ENCODE measurements around the gene ZFP91. TPM values are rescaled to one million over a fixed set of nuclear protein-coding genes. Genes with fewer than 3 reads are reported as not detected.

The ZFP91 gene
- 44.0 to 48.1 TPM (median 46.0 TPM) in 3 replicates for total RNA-seq
- long read RNA-seq, full-length matches to known transcripts = 19 of 28 reads
- long read RNA-seq, partial matches to known transcripts = 3 of 28 reads
- long read RNA-seq, other reads (novel, unspliced or antisense) = 6 of 28 reads

DNA sequence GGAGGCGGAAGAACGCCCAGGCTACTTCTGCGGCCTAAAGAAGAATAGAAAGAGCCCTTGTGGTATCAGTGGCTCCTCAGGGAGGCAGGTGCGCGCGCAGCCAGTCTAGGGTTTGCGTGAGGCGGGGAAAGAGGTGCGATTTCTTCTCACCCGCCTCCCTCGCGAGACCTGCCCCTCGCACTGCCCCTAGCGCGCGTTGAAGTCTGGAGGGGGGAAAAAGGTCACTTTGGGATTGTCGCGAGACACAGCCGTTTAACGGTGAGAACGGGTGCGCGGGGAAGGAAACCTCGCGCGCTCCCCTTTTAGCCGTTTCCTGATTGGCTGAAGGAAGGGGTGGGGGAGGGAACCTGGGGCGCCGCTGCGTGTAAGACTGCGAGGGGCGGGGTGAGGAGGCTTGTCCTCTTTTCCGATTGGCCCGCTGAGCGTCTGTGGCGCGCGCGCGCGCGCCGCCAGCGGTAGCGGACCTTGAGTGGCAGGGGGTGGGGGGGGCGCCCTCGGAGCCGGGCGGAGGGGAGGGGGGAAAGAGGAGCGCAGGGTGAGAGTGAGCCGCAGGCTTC, at the start of gene ZFP91:
Gene ZFP91 (plus strand): TSS at position 429 of the 557 bp plus-strand sequence. CDS start 219 bp downstream, outside the sequence.
- peak; percentile 96 for DNase-seq (ENCODE audit: low spot score)
- no peaks in the 10 kb centered on the region for H3K27me3 Mint-ChIP-seq (ENCODE audit: low read depth)
- H3K4me1 Mint-ChIP-seq (ENCODE audit: low read depth) = peaks cover 64% of the 10 kb centered on the region
- no peaks in the 10 kb centered on the region for H3K9me3 Mint-ChIP-seq (ENCODE audit: low read depth)
- H3K36me3 Mint-ChIP-seq (ENCODE audit: low read depth) = no peaks in the 10 kb centered on the region
- TF ChIP-seq, protein P1, sequence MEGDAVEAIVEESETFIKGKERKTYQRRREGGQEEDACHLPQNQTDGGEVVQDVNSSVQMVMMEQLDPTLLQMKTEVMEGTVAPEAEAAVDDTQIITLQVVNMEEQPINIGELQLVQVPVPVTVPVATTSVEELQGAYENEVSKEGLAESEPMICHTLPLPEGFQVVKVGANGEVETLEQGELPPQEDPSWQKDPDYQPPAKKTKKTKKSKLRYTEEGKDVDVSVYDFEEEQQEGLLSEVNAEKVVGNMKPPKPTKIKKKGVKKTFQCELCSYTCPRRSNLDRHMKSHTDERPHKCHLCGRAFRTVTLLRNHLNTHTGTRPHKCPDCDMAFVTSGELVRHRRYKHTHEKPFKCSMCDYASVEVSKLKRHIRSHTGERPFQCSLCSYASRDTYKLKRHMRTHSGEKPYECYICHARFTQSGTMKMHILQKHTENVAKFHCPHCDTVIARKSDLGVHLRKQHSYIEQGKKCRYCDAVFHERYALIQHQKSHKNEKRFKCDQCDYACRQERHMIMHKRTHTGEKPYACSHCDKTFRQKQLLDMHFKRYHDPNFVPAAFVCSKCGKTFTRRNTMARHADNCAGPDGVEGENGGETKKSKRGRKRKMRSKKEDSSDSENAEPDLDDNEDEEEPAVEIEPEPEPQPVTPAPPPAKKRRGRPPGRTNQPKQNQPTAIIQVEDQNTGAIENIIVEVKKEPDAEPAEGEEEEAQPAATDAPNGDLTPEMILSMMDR (IDR thresholded peaks at IDR 0.05) = no peak
- H3K27ac Mint-ChIP-seq (ENCODE audit: unreplicated experiment) = peak within 1 kb of the TSS; percentile 100
- H3K4me3 Mint-ChIP-seq (ENCODE audit: unreplicated experiment) = peak within 1 kb of the TSS; percentile 97

DNA sequence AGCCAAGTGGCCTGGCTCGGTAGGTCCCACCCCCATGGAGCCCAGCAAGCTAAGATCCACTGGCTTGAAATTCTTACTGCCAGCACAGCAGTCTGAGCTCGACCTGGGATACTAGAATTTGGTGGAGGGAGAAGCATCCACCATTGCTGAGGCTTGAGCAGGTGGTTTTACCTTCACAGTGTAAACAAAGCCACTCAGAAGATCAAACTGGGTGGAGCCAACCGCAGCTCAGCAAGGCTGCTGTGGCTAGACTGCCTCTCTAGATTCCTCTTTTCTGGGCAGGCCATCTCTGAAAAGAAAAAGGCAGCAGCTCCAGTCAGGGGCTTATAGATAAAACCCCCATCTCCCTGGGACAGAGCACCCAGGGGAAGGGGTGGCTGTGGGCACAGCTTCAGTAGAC, 48.6 kb upstream of the ZFP91 start:
- DNase-seq (ENCODE audit: low spot score) = no peak
- H3K27ac Mint-ChIP-seq (ENCODE audit: unreplicated experiment) = no peak overlapping the region
- no peaks in the 10 kb centered on the region for H3K27me3 Mint-ChIP-seq (ENCODE audit: low read depth)
- no peaks in the 10 kb centered on the region for H3K4me1 Mint-ChIP-seq (ENCODE audit: low read depth)
- TF ChIP-seq, protein P1 (IDR thresholded peaks at IDR 0.05) = no peak
- H3K9me3 Mint-ChIP-seq (ENCODE audit: low read depth) = no peaks in the 10 kb centered on the region
- H3K36me3 Mint-ChIP-seq (ENCODE audit: low read depth) = peaks cover 30% of the 10 kb centered on the region
- no peak overlapping the region for H3K4me3 Mint-ChIP-seq (ENCODE audit: unreplicated experiment)

DNA sequence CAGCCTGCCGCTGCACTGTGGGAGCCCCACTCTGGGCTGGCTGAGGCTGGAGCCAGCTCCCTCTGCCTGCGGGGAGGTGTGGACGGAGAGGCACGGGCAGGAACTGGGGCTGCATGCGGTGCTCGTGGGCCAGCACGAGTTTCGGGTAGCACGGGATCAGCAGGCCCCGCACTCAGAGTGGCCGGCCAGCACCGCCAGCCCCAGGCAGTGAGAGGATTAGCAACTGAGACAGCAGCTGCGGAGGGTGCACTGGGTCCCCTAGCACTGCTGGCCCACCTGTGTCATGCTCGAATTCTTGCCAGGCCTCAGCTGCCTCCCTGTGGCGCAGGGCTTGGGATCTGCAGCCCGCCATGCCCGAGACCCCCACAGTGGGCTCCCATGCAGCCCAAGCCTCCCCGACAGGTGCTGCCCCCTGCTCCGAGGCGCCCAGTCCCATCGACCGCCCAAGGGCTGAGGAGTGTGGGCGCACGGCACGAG, 47.0 kb upstream of the ZFP91 start:
- Mint-ChIP-seq H3K4me3 (ENCODE audit: unreplicated experiment) (no peak overlapping the region), H3K36me3 (ENCODE audit: low read depth) (peaks cover 40% of the 10 kb centered on the region), H3K27ac (ENCODE audit: unreplicated experiment) (no peak overlapping the region), H3K4me1 (ENCODE audit: low read depth) (no peaks in the 10 kb centered on the region), H3K27me3 (ENCODE audit: low read depth) (no peaks in the 10 kb centered on the region), H3K9me3 (ENCODE audit: low read depth) (peaks cover 7% of the 10 kb centered on the region)
- TF ChIP-seq, protein P1 (IDR thresholded peaks at IDR 0.05) = no peak
- DNase-seq (ENCODE audit: low spot score) = no peak

GRCh38 chr11:58546841-58547240, 32.0 kb upstream of the ZFP91 start:
- Mint-ChIP-seq H3K9me3 (ENCODE audit: low read depth) (peaks cover 5% of the 10 kb centered on the region), H3K27me3 (ENCODE audit: low read depth) (no peaks in the 10 kb centered on the region), H3K27ac (ENCODE audit: unreplicated experiment) (no peak overlapping the region), H3K4me3 (ENCODE audit: unreplicated experiment) (no peak overlapping the region), H3K4me1 (ENCODE audit: low read depth) (no peaks in the 10 kb centered on the region), H3K36me3 (ENCODE audit: low read depth) (peaks cover 41% of the 10 kb centered on the region)
- TF ChIP-seq, protein P1 (IDR thresholded peaks at IDR 0.05) = no peak
- DNase-seq (ENCODE audit: low spot score) = no peak

- Mint-ChIP-seq H3K4me3 (ENCODE audit: unreplicated experiment) (no peak overlapping the region), H3K4me1 (ENCODE audit: low read depth) (no peaks in the 10 kb centered on the region), H3K27me3 (ENCODE audit: low read depth) (no peaks in the 10 kb centered on the region), H3K27ac (ENCODE audit: unreplicated experiment) (no peak overlapping the region), H3K9me3 (ENCODE audit: low read depth) (peaks cover 5% of the 10 kb centered on the region), H3K36me3 (ENCODE audit: low read depth) (peaks cover 51% of the 10 kb centered on the region)
- DNase-seq (ENCODE audit: low spot score) = no peak
- TF ChIP-seq, protein P1 (IDR thresholded peaks at IDR 0.05) = no peak
These were observed 29.2 kb upstream of the ZFP91 start for GRCh38 chr11:58549644-58550043.
